Thyroid gland (tissue), 4 donors: ENCODE results near the gene ARHGAP8.

ENCODE experiments used
- CTCF ChIP-seq, 6 experiments: fragments of 200-600 bp in 3 of 6; fragments of 450-650 bp in 3 of 6; sonication (generic) in 3 of 6; IDR thresholded peaks; one replicate each; pipeline ENCODE4 v1.5.1; 2016 to 2019; ENCODE audit warnings: antibody characterized with exemption in 6 of 6, mild to moderate bottlenecking in 2 of 6, inconsistent platforms in 1 of 6, moderate library complexity in 1 of 6
- POLR2A ChIP-seq, 2 donors: fragments of 450-650 bp; IDR thresholded peaks; one replicate each; pipeline ENCODE4 v1.6.1; 2017; ENCODE audit warnings: antibody characterized with exemption in 2 of 2, mild to moderate bottlenecking in 2 of 2, moderate library complexity in 1 of 2

- TF ChIP-seq CTCF (IDR thresholded peaks at IDR 0.05) (no peak), POLR2A (IDR thresholded peaks at IDR 0.05) (no peak)
Observed at GRCh38 chr22:44797181-44797725, 44.9 kb downstream of the ARHGAP8 start.
